ENCODE data around the gene RSBN1L.

RSBN1L gene

DNA sequence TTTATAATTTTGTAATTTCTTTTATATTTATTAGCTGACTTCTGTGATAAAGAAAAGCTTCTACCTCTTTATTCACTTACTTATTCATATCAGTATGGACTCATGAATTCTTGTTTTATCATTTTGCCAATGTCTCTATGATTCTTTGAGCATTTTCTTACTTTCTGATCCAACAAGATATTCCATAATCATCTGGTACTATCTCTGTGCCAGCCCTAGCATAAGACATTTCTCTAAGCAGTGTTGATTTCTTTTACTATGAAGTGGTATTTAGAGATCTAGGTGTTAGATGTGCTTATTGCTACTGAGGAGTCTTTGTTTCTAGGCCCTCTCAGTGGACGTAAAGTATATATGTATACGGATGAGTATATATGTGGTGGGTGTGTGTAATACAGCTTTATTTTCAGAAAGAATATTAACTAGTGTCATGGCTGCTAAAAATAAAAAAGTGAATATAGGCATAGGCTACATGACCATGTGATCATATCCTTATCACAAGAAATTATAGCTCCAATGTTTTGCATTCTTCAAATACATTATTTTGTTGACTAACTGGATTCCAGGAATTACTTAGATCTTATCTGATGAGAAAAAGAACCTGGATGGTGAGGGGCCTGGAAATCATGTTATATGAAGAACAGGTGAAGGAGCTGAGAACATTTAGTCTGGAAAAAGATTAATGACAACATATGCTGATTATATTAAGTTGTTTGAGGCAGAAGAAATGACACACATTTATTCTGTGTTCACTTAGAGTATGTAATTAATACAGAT lies 115.4 kb downstream of the RSBN1L start:
- DNase-seq = peak; percentile 37

DNA sequence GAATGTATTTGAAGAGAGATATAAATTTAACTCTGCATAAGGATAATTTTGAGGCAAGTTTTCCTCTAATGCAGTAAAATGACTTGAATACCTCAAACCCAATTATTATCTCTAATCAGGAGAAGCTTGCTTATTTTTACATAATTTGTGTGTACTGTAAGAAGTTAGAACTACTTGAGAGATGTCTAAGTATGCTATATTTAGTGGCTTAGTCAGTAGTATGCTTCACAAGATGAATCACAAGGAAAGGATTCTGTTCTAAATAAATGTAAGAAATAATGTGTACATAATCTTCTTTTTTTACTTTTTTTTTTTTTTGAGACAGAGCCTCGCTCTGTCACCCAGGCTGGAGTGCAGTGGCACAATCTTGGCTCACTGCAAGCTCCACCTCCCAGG lies 116.0 kb downstream of the RSBN1L start:
- DNase-seq = peak; percentile 84

DNA sequence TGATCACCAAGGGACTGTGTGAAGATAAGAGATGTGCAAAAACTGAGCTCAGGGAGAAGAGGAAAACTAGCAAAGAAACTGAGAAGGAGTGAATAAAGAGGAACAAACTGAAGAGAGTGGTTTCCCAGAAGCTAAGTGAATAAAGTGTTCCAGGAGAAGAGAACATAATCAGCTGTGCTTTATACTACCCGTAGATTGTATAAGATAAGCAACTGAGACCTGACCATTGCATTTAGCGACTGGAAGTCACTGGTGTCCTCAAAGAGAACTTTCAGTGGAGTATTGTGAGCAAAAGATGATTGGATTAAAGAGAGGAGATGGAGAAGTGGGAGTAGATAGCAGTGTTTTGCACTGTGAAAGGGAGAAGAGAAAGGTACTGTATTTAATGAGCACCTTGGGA lies 116.9 kb downstream of the RSBN1L start:
- no peak for DNase-seq

DNA sequence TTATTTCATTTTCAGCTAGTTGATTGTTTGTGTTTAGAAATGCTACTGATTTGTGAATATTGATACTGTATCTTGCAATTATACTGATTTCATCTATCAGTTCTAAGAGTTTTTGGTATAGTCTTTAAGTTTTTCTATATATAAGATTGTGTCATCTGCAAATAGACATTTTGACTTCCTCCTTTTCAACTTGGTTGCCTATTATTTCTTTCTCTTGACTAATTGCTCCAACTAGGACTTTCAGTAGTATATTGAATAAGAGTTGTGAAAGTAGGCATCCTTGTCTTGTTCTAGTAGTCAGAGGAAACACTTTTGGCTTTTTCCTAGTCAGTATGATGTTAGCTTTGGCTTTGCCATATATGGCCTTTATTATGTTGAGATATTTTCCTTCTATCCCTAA lies 122.8 kb downstream of the RSBN1L start:
- no peak for DNase-seq

DNA sequence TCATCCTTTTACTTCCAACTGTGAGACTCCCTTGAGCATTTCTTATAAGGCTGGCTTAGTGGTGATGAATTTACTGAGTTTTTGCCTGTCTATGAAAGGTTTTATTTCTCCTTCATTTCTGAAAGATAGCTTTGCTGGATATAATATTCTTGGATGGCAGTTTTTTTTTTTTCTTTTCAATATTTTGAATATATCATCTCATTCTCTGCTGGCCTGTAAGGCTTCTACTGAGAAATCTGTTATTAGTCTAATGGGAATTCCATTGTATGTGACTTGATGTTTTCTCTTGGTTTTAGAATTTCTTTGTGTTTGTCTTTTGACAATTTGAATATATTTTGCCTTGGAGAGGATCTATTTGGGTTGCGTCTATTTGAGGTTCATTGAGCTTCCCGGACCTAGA lies 124.7 kb downstream of the RSBN1L start:
- no peak for DNase-seq

DNA sequence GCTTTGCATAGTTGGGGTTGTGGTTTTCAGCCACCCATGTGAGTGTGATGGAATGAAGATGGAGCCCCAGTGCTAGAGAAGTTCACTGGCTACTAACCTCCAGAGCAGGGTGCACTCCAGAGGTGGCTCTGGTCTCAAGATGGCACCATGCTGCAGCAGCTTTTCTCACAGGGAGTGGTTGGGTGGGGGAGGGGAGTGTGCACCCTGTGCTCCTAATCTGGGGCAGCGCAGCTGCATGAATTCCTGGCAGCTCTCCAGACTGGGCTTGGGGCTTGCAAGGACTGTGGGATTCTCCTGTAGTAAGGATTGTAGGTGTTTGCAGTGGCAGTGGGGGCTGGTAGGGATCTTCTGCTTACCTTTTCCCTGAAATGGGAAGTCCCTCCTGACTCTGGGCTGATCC lies 126.0 kb downstream of the RSBN1L start:
- DNase-seq = no peak

DNA sequence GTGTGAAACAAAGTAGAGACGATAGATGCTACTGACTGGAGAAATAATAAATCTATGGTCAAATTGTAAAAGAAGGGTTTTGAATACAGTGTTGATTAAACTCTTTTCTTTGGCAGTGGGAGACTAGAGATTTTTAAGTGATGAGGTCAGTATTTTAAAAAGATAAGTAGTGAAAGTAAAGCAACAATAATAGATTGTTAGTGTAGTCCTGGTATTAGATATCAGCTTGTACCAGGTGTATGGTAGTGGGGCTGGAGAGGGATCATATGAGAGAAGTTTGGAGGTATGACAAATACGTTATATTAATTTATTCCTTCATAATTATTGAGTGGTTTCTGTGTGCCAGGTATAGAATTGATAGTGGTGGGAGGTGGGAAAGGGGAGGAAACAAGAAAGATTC lies 127.5 kb downstream of the RSBN1L start:
- DNase-seq = no peak

DNA sequence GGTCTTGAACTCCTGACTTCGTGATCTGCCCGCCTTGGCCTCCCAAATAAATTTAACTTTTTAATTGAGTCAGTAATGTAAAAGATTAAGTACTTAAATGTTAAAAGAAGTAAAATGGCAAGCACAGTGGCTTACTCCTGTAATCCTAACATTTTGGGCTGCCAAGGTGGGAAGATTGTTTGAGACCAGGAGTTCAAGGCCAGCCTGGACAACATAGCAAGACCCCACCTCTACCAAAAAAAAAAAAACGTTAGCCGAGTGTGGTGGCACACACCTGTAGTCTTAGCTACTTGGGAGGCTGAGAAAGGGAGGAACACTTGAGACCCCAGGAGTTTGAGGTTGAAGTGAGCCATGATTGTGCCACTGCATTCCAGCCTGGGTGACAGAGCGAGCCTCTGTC lies 128.4 kb downstream of the RSBN1L start:
- no peak for DNase-seq

DNA sequence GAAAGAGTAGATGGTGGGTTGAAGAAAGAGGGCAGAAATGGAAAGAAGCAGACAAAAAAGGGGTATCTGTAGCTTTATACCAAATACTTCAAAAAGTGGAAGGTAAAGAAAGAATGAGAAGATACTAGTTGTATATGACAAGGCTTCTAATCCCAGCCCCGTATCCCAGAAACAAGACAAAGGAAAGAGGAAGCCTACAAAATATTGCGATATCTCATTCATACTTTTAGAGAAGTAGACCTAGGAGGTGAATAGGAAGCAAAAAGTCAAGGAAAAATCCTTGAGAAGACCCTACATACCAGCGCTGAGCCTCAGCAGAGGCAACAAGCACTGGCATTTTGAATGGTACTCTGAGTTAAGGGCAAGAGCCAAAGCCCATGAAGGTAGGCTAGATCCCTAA lies 128.9 kb downstream of the RSBN1L start:
- no peak for DNase-seq

DNA sequence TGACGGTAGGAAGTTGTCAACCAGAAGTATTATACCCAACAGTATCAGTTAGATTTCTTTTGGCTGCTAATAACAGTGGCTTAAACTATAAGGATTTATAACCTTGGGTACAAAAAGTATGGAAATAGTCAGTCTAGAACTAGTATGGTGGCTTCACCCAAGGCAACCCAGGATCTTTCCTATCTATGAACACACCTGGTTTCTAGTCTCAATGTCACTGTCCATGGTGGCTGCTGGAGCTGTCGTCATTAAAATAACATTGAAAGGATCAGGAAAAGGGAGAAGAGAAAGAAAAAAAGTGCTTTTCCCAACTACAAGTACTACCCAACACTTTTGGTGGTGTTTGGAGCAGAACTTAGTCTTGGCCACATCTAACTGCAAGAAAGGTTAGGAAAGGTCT lies 130.0 kb downstream of the RSBN1L start:
- DNase-seq = no peak

DNA sequence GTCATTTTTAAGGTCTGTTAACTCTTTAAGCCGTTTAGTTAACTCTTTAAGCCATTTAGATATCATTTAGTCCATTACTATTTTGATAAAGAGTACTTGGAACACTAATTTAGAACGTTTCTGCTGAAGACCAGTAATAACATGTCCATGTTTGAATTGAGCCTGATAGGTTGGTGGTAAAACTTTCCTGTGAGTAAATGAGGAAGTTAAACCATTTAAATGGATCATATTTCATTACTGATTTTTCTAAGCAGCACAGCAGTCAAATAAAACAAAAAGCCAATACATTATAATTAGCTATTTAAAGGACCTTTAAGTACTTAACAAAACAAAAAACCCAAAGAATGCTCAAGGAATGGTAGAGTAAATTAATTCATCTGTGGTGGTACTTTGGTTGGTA lies 131.7 kb downstream of the RSBN1L start:
- DNase-seq = no peak

DNA sequence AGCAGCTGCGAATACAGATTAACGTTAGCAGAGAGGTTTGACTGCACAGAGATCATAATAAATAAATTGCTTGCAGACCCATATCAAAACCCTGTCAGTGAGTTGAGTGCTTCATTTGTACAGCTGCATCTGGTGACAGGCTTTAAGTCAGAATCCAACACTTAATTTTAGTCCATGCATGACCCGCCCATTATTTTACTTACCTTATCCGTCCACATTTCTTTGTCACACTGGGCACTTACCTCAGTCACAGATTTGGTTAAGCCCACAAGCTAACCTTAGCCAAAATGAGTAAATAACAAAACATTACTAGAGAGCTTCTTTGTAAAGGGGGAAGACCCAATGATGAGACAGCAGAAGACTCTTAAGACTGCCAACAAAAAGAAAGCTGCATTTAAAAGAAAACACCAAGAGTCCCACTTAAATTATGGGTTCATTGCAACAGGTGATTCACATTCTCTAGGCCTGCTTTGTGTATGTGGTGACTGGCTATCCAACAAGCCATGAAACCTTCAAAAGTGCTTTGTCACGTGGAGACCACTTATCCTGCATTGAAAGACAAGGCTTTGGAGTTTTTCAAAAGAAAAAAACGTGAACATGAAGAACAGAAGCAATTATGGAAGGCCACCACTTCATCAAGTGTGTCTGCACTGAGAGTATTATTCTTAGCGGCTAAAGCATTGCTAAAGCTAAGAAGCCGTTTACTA lies 134.5 kb downstream of the RSBN1L start:
- DNase-seq = no peak

DNA sequence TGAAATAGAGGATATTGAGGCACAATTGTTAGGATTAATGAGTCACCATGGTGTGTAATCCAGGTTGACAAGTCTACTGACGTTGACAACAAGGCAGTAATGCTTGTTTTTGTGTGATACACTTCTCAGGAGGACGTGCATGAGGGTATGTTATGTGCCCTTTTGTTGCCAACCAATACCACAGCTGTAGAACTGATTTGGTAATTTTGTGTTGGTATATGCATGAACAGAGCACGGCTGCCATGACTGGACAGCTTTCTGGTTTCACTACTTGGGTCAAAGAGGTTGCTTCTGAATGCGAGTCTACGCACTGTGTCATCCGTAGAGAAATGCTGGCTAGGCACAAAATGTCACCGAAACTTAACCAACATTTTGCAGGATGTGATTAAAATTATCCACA lies 135.2 kb downstream of the RSBN1L start:
- DNase-seq = no peak

DNA sequence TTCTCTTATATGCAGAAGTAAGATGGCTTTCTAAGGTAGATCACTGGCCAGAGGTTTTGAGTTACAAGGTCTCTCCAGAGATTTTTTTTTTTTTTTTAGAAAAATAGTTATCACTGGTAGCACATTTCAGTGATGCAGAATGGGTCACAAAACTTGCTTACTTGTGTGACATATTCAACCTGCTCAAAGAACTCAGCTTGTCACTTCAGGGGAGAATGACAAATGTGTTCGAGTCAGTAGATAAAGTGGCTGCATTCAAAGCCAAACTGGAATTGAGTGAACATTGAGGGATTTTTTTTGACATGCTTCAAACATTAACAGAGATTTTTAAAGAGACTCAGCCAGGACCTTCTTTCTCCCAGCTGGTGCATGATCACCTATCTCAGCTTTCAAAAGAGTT lies 135.7 kb downstream of the RSBN1L start:
- DNase-seq = no peak

All from fibroblast of skin of right quadriceps (primary cell).